Esophagus muscularis mucosa (tissue), 3 donors: Measurements from ENCODE around the gene RNF224.

Experiments
- POLR2A ChIP-seq: fragments of 450-650 bp; IDR thresholded peaks from one replicate; pipeline ENCODE4 v1.6.1; 2017; ENCODE audit warnings: antibody characterized with exemption, moderate library complexity, mild to moderate bottlenecking, low read depth
- TF ChIP-seq, protein P1 (sequence below), 3 experiments: fragments of 200-600 bp in 2 of 3; fragments of 450-650 bp in 1 of 3; sonication (generic) in 2 of 3; IDR thresholded peaks; one replicate each; pipeline ENCODE4 v1.5.1; 2017 to 2019; ENCODE audit warnings: antibody characterized with exemption in 3 of 3, mild to moderate bottlenecking in 2 of 3, moderate library complexity in 1 of 3

DNA sequence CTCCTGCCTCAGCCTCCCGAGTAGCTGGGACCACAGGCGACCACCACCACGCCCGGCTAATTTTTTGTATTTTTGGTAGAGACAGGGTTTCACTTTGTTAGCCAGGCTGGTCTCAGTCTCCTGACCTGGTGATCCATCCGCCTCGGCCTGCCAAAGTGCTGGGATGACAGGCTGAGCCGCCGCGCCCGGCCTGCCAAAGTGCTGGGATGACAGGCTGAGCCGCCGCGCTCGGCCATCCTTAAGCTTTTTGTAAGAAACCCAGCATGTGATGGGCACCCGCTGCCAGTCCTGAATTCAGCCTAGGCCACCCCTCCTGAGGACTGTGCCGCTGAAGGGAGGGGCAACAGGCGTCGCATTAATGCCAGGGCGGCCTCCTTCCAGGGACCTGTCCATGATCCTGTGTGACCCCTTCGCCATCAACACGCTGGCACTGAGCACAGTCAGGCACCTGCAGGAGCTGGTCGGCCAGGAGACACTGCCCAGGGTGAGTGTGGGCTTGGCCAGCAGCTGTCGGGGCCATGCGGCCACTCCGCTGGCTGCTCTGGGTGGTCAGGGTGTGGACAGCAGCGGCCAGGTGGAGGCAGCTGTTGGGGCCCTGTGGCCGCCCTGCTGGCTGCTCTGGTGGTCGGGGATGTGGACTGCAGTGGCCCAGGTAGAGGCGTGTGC lies 38.3 kb downstream of the RNF224 start:
- no peak for TF ChIP-seq POLR2A
- TF ChIP-seq, protein P1, sequence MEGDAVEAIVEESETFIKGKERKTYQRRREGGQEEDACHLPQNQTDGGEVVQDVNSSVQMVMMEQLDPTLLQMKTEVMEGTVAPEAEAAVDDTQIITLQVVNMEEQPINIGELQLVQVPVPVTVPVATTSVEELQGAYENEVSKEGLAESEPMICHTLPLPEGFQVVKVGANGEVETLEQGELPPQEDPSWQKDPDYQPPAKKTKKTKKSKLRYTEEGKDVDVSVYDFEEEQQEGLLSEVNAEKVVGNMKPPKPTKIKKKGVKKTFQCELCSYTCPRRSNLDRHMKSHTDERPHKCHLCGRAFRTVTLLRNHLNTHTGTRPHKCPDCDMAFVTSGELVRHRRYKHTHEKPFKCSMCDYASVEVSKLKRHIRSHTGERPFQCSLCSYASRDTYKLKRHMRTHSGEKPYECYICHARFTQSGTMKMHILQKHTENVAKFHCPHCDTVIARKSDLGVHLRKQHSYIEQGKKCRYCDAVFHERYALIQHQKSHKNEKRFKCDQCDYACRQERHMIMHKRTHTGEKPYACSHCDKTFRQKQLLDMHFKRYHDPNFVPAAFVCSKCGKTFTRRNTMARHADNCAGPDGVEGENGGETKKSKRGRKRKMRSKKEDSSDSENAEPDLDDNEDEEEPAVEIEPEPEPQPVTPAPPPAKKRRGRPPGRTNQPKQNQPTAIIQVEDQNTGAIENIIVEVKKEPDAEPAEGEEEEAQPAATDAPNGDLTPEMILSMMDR (IDR thresholded peaks at IDR 0.05) = no peak
